PC-9 (cell line): ENCODE results near the gene PPHLN1. TPM values are rescaled to one million over a fixed set of nuclear protein-coding genes. Genes with fewer than 3 reads are reported as not detected.
A peak's percentile ranks its signal among the peaks of the same experiment; 100 is the strongest.

Experiments used
- BruUV-seq: library from RNA; stranded (reverse); fragments of 400-500 nt; replicated peaks from 2 replicates; lab custom pipeline; 2021; lab: Mats Ljungman, UMichigan
- CTCF ChIA-PET: fragments of 300-600 bp; sonication (Branson Sonifier 250); formaldehyde crosslinking; loops from one replicate; lab custom pipeline; 2022; ENCODE audit warnings: antibody characterized with exemption; lab: Charles Lee
- POLR2A ChIA-PET: fragments of 300-600 bp; sonication (Branson Sonifier 250); formaldehyde crosslinking; loops from one replicate; lab custom pipeline; 2022; ENCODE audit warnings: antibody characterized with exemption; ENCODE audit not compliant: unreplicated experiment; lab: Charles Lee
- DNase-seq, 2 experiments: peaks; one replicate each; pipeline versions ENCODE4 v3.0.0 to v3.0.0-alpha.2; 2015 to 2022; ENCODE audit warnings: mixed read lengths in 1 of 2
- H2AFZ ChIP-seq: fragments of 200-600 bp; sonication (generic); 2 replicates; pipeline ENCODE4 v1.8.1; 2017; ENCODE audit warnings: antibody characterized with exemption
- H3F3A ChIP-seq: fragments of 200-600 bp; sonication (generic); 2 replicates; pipeline ENCODE4 v1.8.1; 2017; ENCODE audit warnings: antibody characterized with exemption, mild to moderate bottlenecking, low read depth; ENCODE audit not compliant: insufficient read depth
- H3K27ac ChIP-seq: fragments of 200-600 bp; sonication (generic); 2 replicates; pipeline ENCODE4 v1.6.1; 2016; ENCODE audit warnings: mixed run types
- H3K27me3 ChIP-seq: fragments of 200-600 bp; sonication (generic); 2 replicates; pipeline ENCODE4 v1.6.1; 2016; ENCODE audit warnings: low read depth, mixed run types; ENCODE audit not compliant: insufficient read depth
- H3K36me3 ChIP-seq: fragments of 200-600 bp; sonication (generic); 2 replicates; pipeline ENCODE4 v1.6.1; 2016; ENCODE audit warnings: low read depth, mixed run types
- H3K4me1 ChIP-seq: fragments of 200-600 bp; sonication (generic); replicated peaks from 2 replicates; pipeline ENCODE4 v1.6.1; 2016; ENCODE audit warnings: mixed run types; ENCODE audit not compliant: insufficient read depth
- H3K4me2 ChIP-seq: fragments of 200-600 bp; sonication (generic); 2 replicates; pipeline ENCODE4 v1.6.1; 2017; ENCODE audit warnings: mixed run types
- H3K4me3 ChIP-seq: fragments of 200-600 bp; sonication (generic); 2 replicates; pipeline ENCODE4 v1.6.1; 2016; ENCODE audit warnings: mixed run types
- H3K79me2 ChIP-seq: fragments of 200-600 bp; sonication (generic); 2 replicates; pipeline ENCODE4 v1.6.1; 2017; ENCODE audit warnings: low read depth, mixed run types
- H3K9me2 ChIP-seq: fragments of 200-600 bp; sonication (generic); 2 replicates; pipeline ENCODE4 v1.8.1; 2017; ENCODE audit warnings: mild to moderate bottlenecking; ENCODE audit not compliant: insufficient read depth
- H3K9me3 ChIP-seq: fragments of 200-600 bp; sonication (generic); 2 replicates; pipeline ENCODE4 v1.8.1; 2016; ENCODE audit warnings: low read depth; ENCODE audit not compliant: insufficient read depth
- H4K20me1 ChIP-seq: fragments of 200-600 bp; sonication (generic); 2 replicates; pipeline ENCODE4 v1.8.1; 2017; ENCODE audit not compliant: insufficient read depth
- CTCF ChIP-seq: fragments of 200-600 bp; sonication (generic); conservative IDR thresholded peaks from 2 replicates; pipeline ENCODE4 v1.6.1; 2017; ENCODE audit warnings: mixed run types, antibody characterized with exemption, mild to moderate bottlenecking, moderate library complexity
- EZH2 ChIP-seq: fragments of 200-600 bp; sonication (generic); IDR thresholded peaks from 2 replicates; pipeline ENCODE4 v1.8.0; 2017; ENCODE audit warnings: antibody characterized with exemption, low read depth
- intact Hi-C: fragments of 100-400 bp; cut with micrococcal nuclease; formaldehyde crosslinking; loops from one replicate; pipeline ENCODE4 v1.10.0; 2022; ENCODE audit not compliant: unreplicated experiment
- total RNA-seq: library from RNA; stranded (reverse); gene quantifications from 2 replicates; pipeline ENCODE4 v1.2.3, GENCODE V29; 2021

PPHLN1 gene
- total RNA-seq, 1 experiment from 2014 or later = 61.9 TPM

- POLR2A ChIA-PET = no interaction called here
- peaks cover 15% of the 10 kb centered on the region for H3F3A ChIP-seq
- no peaks in the 10 kb centered on the region for H3K36me3 ChIP-seq
- H3K4me2 ChIP-seq = no peak overlapping the region
- BruUV-seq = no TSS peak
- H3K27ac ChIP-seq = no peak overlapping the region
- no peak for DNase-seq
- peaks cover 33% of the 10 kb centered on the region for H3K4me1 ChIP-seq
- no peak overlapping the region for H2AFZ ChIP-seq
- H3K9me2 ChIP-seq = no peaks in the 10 kb centered on the region
- intact Hi-C loops = no loop called here
- no peaks in the 10 kb centered on the region for H4K20me1 ChIP-seq
- peaks cover 9% of the 10 kb centered on the region; the same call in 1 of the 2 replicates for H3K79me2 ChIP-seq
- no peaks in the 10 kb centered on the region for H3K9me3 ChIP-seq
- CTCF ChIA-PET = no interaction called here
- no peak for TF ChIP-seq EZH2
- no peak for TF ChIP-seq CTCF
- no peaks in the 10 kb centered on the region for H3K27me3 ChIP-seq
- H3K4me3 ChIP-seq = no peak overlapping the region
These were observed 146.4 kb downstream of the PPHLN1 start for GRCh38 chr12:42472376-42472775.

GRCh38 chr12:42473130-42473529, 147.2 kb downstream of the PPHLN1 start:
- BruUV-seq = no TSS peak
- no peaks in the 10 kb centered on the region for H3K9me2 ChIP-seq
- peak overlapping the region; percentile 23 for H3K4me2 ChIP-seq
- peaks cover 33% of the 10 kb centered on the region for H3K4me1 ChIP-seq
- H3K79me2 ChIP-seq = peaks cover 11% of the 10 kb centered on the region
- H2AFZ ChIP-seq = no peak overlapping the region
- no peaks in the 10 kb centered on the region for H3K9me3 ChIP-seq
- H4K20me1 ChIP-seq = no peaks in the 10 kb centered on the region
- no peak overlapping the region for H3K4me3 ChIP-seq
- no peaks in the 10 kb centered on the region for H3K27me3 ChIP-seq
- no peak for TF ChIP-seq CTCF
- no peak for TF ChIP-seq EZH2
- H3K36me3 ChIP-seq = no peaks in the 10 kb centered on the region
- ChIA-PET POLR2A (no interaction called here), CTCF (no interaction called here)
- peak in 1 of 2 experiments; percentile 67 for DNase-seq
- H3F3A ChIP-seq = peaks cover 15% of the 10 kb centered on the region
- intact Hi-C loops = no loop called here
- peak overlapping the region; percentile 36 for H3K27ac ChIP-seq

- ChIA-PET POLR2A (interaction anchor here (0.5 kb wide), 1 partner anchor 797 kb away, joined by 6 read pairs; no protein-coding TSS in a partner anchor), CTCF (no interaction called here)
- Histone ChIP-seq H3K36me3 (no peaks in the 10 kb centered on the region), H3K27ac (peak overlapping the region; percentile 36), H3K4me3 (no peak overlapping the region), H3K9me3 (no peaks in the 10 kb centered on the region), H4K20me1 (no peaks in the 10 kb centered on the region), H3F3A (peaks cover 15% of the 10 kb centered on the region), H3K79me2 (peaks cover 12% of the 10 kb centered on the region), H3K9me2 (no peaks in the 10 kb centered on the region), H3K4me1 (peaks cover 33% of the 10 kb centered on the region), H2AFZ (no peak overlapping the region), H3K4me2 (peak overlapping the region; percentile 23; the same call in 1 of the 2 replicates), H3K27me3 (no peaks in the 10 kb centered on the region)
- BruUV-seq = no TSS peak
- intact Hi-C loops = no loop called here
- DNase-seq = no peak
- TF ChIP-seq EZH2 (no peak), CTCF (no peak)
These were observed 147.6 kb downstream of the PPHLN1 start for GRCh38 chr12:42473561-42473960.
